H1 (cell line): Measurements from ENCODE around the gene TEX13B. TPM values are rescaled to one million over a fixed set of nuclear protein-coding genes. Genes with fewer than 3 reads are reported as not detected.

Source experiments
- BACH1 ChIP-seq: IDR thresholded peaks from 2 replicates; pipeline ENCODE4 v1.6.1; 2012; ENCODE audit warnings: low read length, improper control_type of control experiment
- POLR2A ChIP-seq, 2 experiments: IDR thresholded peaks; 1 replicate in 1 of 2; 2 replicates in 1 of 2; pipeline ENCODE4 v1.6.1; 2011; ENCODE audit warnings: low read depth in 2 of 2, low read length in 2 of 2, mild to moderate bottlenecking in 2 of 2; ENCODE audit errors: control extremely low read depth in 1 of 2
- SIN3A ChIP-seq, 2 experiments: IDR thresholded peaks in 1 of 2; conservative IDR thresholded peaks in 1 of 2; 2 replicates each; pipeline ENCODE4 v1.6.1; 2011 to 2012; ENCODE audit warnings: low read length in 2 of 2, improper control_type of control experiment in 1 of 2, low read depth in 1 of 2, mild to moderate bottlenecking in 1 of 2
- polyA plus RNA-seq, 7 experiments: library from polyadenylated mRNA; depleted of rRNA in 3 of 7; stranded (reverse) in 5 of 7; unstranded in 2 of 7; fragments of >200 nt in 5 of 7; fragments of 200-250 nt in 2 of 7; gene quantifications; 1 replicate in 5 of 7; 2 replicates in 1 of 7; 4 replicates in 1 of 7; pipeline versions ENCODE4 v1.2.1 to v1.2.3, GENCODE V29; 2011 to 2013; ENCODE audit warnings: missing spikeins in 2 of 7, mixed read lengths in 2 of 7
- total RNA-seq: library from RNA; stranded (reverse); fragmentation: NEBNext Ultra II Directional; extraction: Animal tissue kit (Norgen Biotek cat#: 25700); gene quantifications from 2 replicates; pipeline ENCODE4 v1.2.1, GENCODE V29; 2021
- TF ChIP-seq, protein P1 (sequence below): IDR thresholded peaks from 2 replicates; pipeline ENCODE4 v1.6.1; 2012; ENCODE audit warnings: inconsistent platforms

TEX13B gene
- total and polyA plus RNA-seq, 2 of the 8 experiments (the other 6 are each of a cell fraction or from before 2014, with no cell fraction given), result 0.06 to 0.32 TPM

DNA sequence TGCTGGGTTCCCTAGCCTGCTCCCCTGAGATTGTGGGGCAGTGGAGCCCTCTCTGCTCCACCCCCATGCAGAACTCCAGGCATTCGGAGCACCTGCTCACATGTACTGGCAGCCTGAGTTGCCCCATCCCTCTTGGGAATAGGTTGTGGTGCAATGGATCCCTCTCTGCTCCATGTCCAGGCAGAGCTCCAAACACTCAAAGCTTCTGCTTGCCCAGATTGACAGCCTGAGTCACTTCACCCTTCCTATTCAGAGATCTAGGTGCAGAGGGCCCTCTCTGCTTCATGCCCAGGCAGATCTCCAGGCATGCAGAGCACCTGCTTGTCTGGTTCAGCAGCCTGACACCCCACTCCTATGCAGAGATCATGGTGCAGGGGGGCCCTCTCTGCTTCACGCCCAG, 18.6 kb upstream of the TEX13B start (continued):
- no peak for TF ChIP-seq SIN3A (conservative IDR thresholded peaks at IDR 0.05 in 1 of 2, IDR thresholded peaks at IDR 0.05 in 1 of 2; ENCODE audit: low read depth in 1 of 2, low read length in 2 of 2)
- no peak for TF ChIP-seq POLR2A (IDR thresholded peaks at IDR 0.05; ENCODE audit: control extremely low read depth in 1 of 2, low read depth in 2 of 2, low read length in 2 of 2)
- no peak for TF ChIP-seq BACH1
- TF ChIP-seq, protein P1, sequence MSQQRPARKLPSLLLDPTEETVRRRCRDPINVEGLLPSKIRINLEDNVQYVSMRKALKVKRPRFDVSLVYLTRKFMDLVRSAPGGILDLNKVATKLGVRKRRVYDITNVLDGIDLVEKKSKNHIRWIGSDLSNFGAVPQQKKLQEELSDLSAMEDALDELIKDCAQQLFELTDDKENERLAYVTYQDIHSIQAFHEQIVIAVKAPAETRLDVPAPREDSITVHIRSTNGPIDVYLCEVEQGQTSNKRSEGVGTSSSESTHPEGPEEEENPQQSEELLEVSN, result no peak; the same call in 1 of the 2 replicates
